SU-DHL-6 (cell line): ENCODE results near the gene KRT6B.
"Not testable (repeated sequence)": the region's sequence is repeated elsewhere in the genome, so short reads cannot be mapped to it uniquely, and the experiment has no call there.

Experiments
- H2AFZ ChIP-seq: fragments of 200-600 bp; sonication (generic); 2 replicates; pipeline ENCODE4 v1.6.1; 2014; ENCODE audit warnings: low read depth, mild to moderate bottlenecking, moderate library complexity, mixed read lengths, antibody characterized with exemption, low read length; ENCODE audit not compliant: severe bottlenecking
- H3F3A ChIP-seq: fragments of 200-600 bp; shearing (Covaris generic); 2 replicates; pipeline ENCODE4 v1.6.0; 2016; ENCODE audit warnings: antibody characterized with exemption, mild to moderate bottlenecking; ENCODE audit not compliant: insufficient read depth
- H3K27ac ChIP-seq: fragments of 200-600 bp; sonication (generic); 2 replicates; pipeline ENCODE4 v1.5.1; 2016; ENCODE audit warnings: low read depth, mild to moderate bottlenecking, low read length, moderate library complexity, mixed read lengths
- H3K27me3 ChIP-seq: fragments of 200-600 bp; sonication (generic), shearing (Covaris generic); 2 replicates; pipeline ENCODE4 v1.6.0; 2014; ENCODE audit warnings: mild to moderate bottlenecking, low read length
- H3K36me3 ChIP-seq: fragments of 200-600 bp; sonication (generic); 2 replicates; pipeline ENCODE4 v1.6.1; 2014; ENCODE audit warnings: mild to moderate bottlenecking, low read length, mixed read lengths
- H3K4me2 ChIP-seq: fragments of 300-600, 200-600 bp; shearing (Covaris generic), sonication (generic); 2 replicates; pipeline ENCODE4 v1.6.0; 2014; ENCODE audit warnings: low read length, low read depth, mild to moderate bottlenecking; ENCODE audit not compliant: poor library complexity, severe bottlenecking
- H3K4me3 ChIP-seq: fragments of 200-600 bp; sonication (generic); 2 replicates; pipeline ENCODE4 v1.5.1; 2014; ENCODE audit warnings: antibody characterized with exemption, low read length, mild to moderate bottlenecking, mixed read lengths; ENCODE audit not compliant: insufficient read depth, poor library complexity, severe bottlenecking
- H3K79me2 ChIP-seq: fragments of 200-600 bp; sonication (generic); 2 replicates; pipeline ENCODE4 v1.6.1; 2014; ENCODE audit warnings: mild to moderate bottlenecking, low read length, moderate library complexity; ENCODE audit not compliant: insufficient read depth
- H3K9ac ChIP-seq: fragments of 200-600 bp; sonication (generic); 2 replicates; pipeline ENCODE4 v1.7.0; 2014; ENCODE audit warnings: mild to moderate bottlenecking, low read length
- H3K9me2 ChIP-seq: fragments of 200-600 bp; sonication (generic); replicated peaks from 2 replicates; pipeline ENCODE4 v1.6.1; 2014; ENCODE audit warnings: low read length; ENCODE audit not compliant: insufficient read depth
- H3K9me3 ChIP-seq: fragments of 200-600 bp; sonication (generic); 2 replicates; pipeline ENCODE4 v1.6.1; 2014; ENCODE audit warnings: low read length, mixed read lengths; ENCODE audit not compliant: insufficient read depth
- H4K20me1 ChIP-seq: fragments of 200-600 bp; sonication (generic); 2 replicates; pipeline ENCODE4 v1.6.1; 2014; ENCODE audit warnings: low read depth, mild to moderate bottlenecking, antibody characterized with exemption, low read length, moderate library complexity, mixed read lengths
- CTCF ChIP-seq: fragments of 200-600 bp; sonication (generic); IDR thresholded peaks from one replicate; pipeline ENCODE4 v1.5.1; 2017; ENCODE audit warnings: antibody characterized with exemption, mild to moderate bottlenecking, low read length, moderate library complexity; ENCODE audit not compliant: insufficient read depth, poor library complexity, severe bottlenecking
- EZH2phosphoT487 ChIP-seq: fragments of 200-600 bp; sonication (generic), shearing (Covaris generic); conservative IDR thresholded peaks from 2 replicates; pipeline ENCODE4 v1.6.1; 2018; ENCODE audit warnings: mild to moderate bottlenecking, antibody characterized with exemption, low read length, moderate library complexity, mixed read lengths

KRT6B gene

GRCh38 chr12:52491495-52491894, 39.5 kb upstream of the KRT6B start:
- H3K9me3 ChIP-seq, H3K9ac ChIP-seq, H3K79me2 ChIP-seq, H3K4me2 ChIP-seq, H3K36me3 ChIP-seq, H4K20me1 ChIP-seq, H3K9me2 ChIP-seq, H3K4me3 ChIP-seq, H2AFZ ChIP-seq, H3K27me3 ChIP-seq, H3K27ac ChIP-seq, H3F3A ChIP-seq: not testable (repeated sequence)

GRCh38 chr12:52488736-52489135, 36.8 kb upstream of the KRT6B start:
- no peaks in the 10 kb centered on the region for H3K9me3 ChIP-seq
- no peaks in the 10 kb centered on the region for H4K20me1 ChIP-seq
- no peaks in the 10 kb centered on the region for H3K79me2 ChIP-seq
- no peaks in the 10 kb centered on the region for H3F3A ChIP-seq
- no peaks in the 10 kb centered on the region for H3K36me3 ChIP-seq
- no peak overlapping the region for H2AFZ ChIP-seq
- no peaks in the 10 kb centered on the region for H3K27me3 ChIP-seq
- H3K9ac ChIP-seq: no peak overlapping the region
- no peak overlapping the region for H3K4me2 ChIP-seq
- no peaks in the 10 kb centered on the region for H3K9me2 ChIP-seq
- no peak overlapping the region for H3K27ac ChIP-seq
- TF ChIP-seq EZH2phosphoT487 (no peak), CTCF (no peak)
- H3K4me3 ChIP-seq: no peak overlapping the region

- not testable (repeated sequence) for H3K4me2 ChIP-seq, H3K4me3 ChIP-seq, H4K20me1 ChIP-seq, H3K79me2 ChIP-seq, H3K27ac ChIP-seq, H3F3A ChIP-seq, H2AFZ ChIP-seq, H3K27me3 ChIP-seq, H3K9ac ChIP-seq, H3K9me3 ChIP-seq, H3K36me3 ChIP-seq, H3K9me2 ChIP-seq
These were observed 35.9 kb upstream of the KRT6B start for GRCh38 chr12:52487744-52488443.

- TF ChIP-seq EZH2phosphoT487 (no peak), CTCF (no peak)
- Histone ChIP-seq H3F3A (no peaks in the 10 kb centered on the region), H3K9ac (no peak overlapping the region), H3K27ac (no peak overlapping the region), H3K4me3 (no peak overlapping the region), H2AFZ (no peak overlapping the region), H3K4me2 (no peak overlapping the region), H3K9me2 (no peaks in the 10 kb centered on the region), H3K36me3 (no peaks in the 10 kb centered on the region), H3K27me3 (no peaks in the 10 kb centered on the region), H3K79me2 (no peaks in the 10 kb centered on the region), H4K20me1 (no peaks in the 10 kb centered on the region), H3K9me3 (no peaks in the 10 kb centered on the region)
These were observed 35.3 kb upstream of the KRT6B start for GRCh38 chr12:52487211-52487610.
